Panc1 (cell line): ENCODE measurements around the gene DRAM1.

Experiments
- CTCF ChIP-seq: fragments of 450-650 bp; IDR thresholded peaks from 2 replicates; pipeline ENCODE4 v1.5.1; 2017; ENCODE audit warnings: mild to moderate bottlenecking
- TCF7L2 ChIP-seq: IDR thresholded peaks from 2 replicates; pipeline ENCODE4 v1.6.1; 2011; ENCODE audit warnings: mild to moderate bottlenecking, low read depth, low read length, inconsistent platforms
- TF ChIP-seq, protein P1 (sequence below), 2 experiments: IDR thresholded peaks; 2 replicates each; pipeline ENCODE4 v1.6.1; 2011 to 2012; ENCODE audit warnings: low read depth in 2 of 2, control low read depth in 1 of 2, low read length in 1 of 2, mild to moderate bottlenecking in 1 of 2, moderate library complexity in 1 of 2; ENCODE audit not compliant: insufficient read depth in 1 of 2

- TF ChIP-seq TCF7L2 (no peak), CTCF (no peak)
- TF ChIP-seq, protein P1, sequence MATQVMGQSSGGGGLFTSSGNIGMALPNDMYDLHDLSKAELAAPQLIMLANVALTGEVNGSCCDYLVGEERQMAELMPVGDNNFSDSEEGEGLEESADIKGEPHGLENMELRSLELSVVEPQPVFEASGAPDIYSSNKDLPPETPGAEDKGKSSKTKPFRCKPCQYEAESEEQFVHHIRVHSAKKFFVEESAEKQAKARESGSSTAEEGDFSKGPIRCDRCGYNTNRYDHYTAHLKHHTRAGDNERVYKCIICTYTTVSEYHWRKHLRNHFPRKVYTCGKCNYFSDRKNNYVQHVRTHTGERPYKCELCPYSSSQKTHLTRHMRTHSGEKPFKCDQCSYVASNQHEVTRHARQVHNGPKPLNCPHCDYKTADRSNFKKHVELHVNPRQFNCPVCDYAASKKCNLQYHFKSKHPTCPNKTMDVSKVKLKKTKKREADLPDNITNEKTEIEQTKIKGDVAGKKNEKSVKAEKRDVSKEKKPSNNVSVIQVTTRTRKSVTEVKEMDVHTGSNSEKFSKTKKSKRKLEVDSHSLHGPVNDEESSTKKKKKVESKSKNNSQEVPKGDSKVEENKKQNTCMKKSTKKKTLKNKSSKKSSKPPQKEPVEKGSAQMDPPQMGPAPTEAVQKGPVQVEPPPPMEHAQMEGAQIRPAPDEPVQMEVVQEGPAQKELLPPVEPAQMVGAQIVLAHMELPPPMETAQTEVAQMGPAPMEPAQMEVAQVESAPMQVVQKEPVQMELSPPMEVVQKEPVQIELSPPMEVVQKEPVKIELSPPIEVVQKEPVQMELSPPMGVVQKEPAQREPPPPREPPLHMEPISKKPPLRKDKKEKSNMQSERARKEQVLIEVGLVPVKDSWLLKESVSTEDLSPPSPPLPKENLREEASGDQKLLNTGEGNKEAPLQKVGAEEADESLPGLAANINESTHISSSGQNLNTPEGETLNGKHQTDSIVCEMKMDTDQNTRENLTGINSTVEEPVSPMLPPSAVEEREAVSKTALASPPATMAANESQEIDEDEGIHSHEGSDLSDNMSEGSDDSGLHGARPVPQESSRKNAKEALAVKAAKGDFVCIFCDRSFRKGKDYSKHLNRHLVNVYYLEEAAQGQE (IDR thresholded peaks at IDR 0.05; ENCODE audit: insufficient read depth in 1 of 2, low read depth in 2 of 2, low read length in 1 of 2): no peak
Measured at GRCh38 chr12:101850199-101850598, 27.2 kb upstream of the DRAM1 start.
